Posterior cingulate gyrus (tissue), 11 donors: ENCODE measurements around the gene CAMK2D.

Source experiments
- DNase-seq, 10 donors: peaks; one replicate each; pipeline versions ENCODE4 v3.0.0 to v3.0.0-alpha.2; 2020 to 2021; ENCODE audit warnings: mixed read lengths in 3 of 10
- intact Hi-C: fragments of 100-400 bp; cut with DNase I; formaldehyde crosslinking; loops from one replicate; pipeline ENCODE4 v1.15.1; 2023

The CAMK2D gene

DNA sequence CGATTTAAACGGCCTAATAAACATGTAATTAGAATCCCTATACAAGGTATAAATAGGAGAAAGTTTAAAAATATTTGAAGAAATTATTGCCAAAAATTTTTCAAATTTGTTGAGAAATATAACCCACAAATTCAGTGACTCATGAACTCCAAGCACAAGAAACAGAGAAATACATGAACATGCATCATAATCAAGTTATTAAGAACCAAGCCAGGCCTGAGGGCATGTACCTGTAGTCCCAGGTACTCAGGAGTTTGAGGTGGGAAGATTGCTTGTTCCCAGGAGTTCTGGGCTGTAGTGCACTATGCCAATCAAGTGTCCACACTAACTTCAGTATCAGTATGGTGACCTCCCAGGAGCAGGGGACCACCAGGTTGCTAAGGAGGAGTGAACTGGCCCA is 341.9 kb downstream of the CAMK2D start:
- intact Hi-C loops, result no loop called here

DNA sequence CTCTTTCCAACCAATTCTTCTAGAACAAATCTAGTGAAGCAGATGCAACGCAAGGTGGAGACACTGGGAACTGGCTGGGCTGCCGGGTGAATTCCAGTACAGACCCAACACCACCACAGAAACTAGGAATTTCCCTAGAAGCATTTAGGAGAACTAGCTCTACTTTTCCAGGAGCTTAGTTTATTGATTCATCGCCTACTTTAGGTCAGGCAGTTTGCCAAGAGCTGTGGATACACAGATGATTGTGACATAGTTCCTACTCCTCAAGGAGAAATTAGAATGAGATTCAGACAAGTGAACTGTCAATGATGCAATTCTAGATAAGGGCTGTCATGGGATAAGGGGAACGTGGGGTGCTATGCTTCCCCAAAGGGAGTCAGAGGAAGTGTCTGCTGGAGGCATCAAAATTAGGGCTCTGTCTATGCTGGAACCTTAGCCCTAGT is 350.0 kb downstream of the CAMK2D start:
- DNase-seq, result no peak
- intact Hi-C loops, result no loop called here

More for the DNA sequence above, 341.9 kb downstream of the CAMK2D start:
- DNase-seq, result no peak

DNA sequence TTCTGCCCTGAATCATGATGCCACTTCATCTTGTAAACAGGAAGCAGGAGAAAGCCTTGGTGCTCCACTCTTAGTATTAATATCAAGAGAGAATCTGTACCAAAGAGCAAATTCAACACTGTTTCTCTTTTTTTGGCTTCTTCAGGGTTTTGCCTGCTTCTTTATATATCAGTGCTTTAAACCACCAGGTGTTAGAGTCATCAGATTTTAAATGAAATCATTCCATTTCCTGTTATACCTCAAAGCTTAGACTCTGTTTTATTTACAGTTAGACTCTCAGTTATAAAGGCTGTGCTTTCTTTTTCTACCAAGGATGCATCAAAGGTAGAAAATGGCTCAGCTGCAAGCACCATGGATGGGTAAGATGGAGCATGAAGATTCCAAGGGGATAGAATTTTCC is 350.9 kb downstream of the CAMK2D start:
- no peak for DNase-seq
- intact Hi-C loops, result no loop called here

DNA sequence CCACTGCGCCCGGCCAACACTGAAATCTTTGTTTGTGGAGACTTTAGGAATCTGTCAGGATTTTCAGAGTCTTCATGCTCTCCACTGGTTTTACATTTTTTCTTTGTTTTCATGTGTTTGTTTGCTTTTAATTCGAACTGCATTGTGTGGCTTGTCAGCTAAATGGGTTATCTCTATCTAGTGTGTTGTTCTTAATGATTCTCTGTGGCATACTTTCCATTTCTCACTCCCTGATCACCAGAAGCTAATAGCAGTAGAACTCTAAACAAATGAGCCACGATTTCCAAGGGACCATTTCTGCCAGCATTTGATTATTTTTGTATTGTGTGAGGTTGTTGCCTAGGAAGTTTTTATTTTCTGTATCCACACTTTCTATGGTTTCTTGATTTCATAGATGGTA is 352.4 kb downstream of the CAMK2D start:
- no peak for DNase-seq
- intact Hi-C loops, result no loop called here

DNA sequence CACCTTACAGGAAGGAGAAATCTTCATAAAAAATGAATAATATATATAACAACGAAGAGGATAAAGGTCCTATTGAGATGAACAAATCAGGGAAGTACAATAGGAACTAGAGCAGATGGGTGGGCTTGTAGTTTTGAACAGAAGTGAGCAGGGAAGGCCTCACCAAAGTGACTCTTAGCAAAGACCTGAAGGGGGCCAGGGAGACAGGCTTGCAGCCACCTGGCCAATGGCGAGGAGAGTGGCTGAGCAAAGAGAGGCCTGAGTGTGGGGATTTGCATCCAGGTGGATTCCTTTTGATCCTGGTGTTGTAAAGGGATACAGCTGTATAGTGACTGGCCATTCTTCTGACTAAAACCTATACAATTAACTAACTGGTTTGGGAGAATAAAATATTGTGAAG is 354.1 kb downstream of the CAMK2D start:
- no peak for DNase-seq
- intact Hi-C loops, result no loop called here

DNA sequence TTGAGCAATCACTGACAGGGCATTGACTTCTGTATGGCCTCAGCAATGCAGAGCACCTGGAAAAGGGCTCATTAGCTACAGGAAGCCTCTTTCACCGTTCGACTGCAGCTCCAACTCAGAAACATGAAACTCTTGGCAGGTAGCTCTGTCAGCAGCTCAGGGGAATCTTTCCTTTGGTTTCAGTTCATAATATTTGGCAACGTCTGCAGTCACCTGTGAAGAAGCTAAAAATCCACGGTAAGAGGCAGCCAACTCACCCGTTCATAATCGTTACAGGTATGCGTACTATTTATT is 354.9 kb downstream of the CAMK2D start:
- intact Hi-C loops, result no loop called here
- DNase-seq, result no peak

DNA sequence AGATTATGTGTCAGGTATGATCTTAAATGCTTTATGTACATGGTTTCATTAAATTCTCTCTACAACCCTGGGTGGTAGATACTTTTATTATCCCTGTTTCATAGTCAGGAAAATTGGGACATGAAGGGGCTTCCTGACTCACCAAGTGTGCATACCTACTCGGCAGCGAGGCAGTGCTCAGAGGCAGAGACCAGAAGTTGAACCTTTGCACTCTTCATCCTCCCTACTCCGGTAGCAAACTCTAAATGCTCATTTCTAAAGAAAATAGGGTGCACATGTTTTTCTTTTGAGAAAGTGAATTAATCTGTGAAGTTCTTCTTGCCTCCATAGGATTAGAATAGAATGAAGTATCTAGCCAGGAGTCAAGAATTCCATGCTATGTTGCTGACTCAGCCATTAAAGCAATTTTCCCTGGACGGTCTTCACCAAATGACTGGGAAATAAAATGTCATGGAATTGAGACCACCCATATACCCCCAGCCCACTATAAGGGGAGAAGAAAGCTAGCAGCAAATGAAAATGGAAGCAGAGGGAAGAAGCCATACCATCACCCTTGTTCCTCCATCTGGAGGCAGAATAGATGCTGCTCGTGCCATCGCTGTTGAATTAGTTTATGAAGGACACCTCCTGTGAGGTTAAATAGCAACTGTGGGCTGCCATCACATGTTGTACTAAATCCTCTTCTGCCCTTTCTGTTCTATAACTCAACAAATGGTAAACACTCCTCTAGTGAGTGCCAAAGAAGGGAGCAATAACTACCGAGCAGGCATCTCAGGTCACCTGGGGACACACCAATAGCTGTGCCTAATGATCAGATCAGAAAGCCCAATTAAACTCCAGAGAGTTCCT is 355.4 kb downstream of the CAMK2D start:
- intact Hi-C loops, result no loop called here

DNA sequence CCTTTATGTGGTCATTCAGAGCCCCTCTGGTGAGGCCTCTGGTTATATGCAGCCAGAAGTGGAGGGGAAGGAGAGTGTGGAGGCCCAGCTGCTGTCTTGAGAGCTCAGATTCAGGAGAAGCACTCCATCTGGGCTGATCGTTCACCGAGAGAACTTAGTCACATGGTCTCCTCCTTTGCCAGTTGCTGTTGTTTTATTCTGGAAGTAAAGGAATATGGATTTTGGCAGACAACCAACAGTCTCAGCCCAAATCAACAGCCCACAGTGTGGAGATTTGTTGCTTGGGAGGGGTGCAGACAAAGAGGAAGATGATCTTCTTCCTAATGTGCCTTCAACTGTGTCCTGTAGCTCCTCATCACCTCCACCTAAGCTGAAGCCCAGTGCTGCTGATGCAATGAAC is 356.7 kb downstream of the CAMK2D start:
- DNase-seq, result no peak
- intact Hi-C loops, result no loop called here

More for the DNA sequence above, 355.4 kb downstream of the CAMK2D start:
- DNase-seq, result no peak

DNA sequence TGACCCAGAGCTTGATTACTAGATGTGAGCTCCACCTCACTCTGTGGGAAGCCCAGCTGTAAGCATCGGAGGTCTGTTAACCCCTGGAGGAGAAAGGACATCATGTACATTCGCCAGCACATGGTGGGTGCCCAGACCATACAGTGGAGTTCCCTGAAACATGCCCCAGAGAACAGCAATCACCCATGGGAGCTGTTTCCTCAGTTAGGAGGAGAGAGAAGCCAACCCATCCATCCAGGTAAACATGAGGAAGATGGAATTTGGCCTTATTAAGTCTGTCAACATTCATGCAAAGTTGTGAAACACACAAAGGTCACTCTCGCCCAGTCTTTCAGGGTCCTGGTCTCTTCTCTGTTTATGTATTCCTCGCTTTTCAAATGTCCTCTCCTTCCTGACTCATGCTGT is 357.4 kb downstream of the CAMK2D start:
- intact Hi-C loops, result no loop called here
- DNase-seq, result no peak
